DMS53 (cell line): ENCODE data around the gene PXMP2.
"Not testable (repeated sequence)": the region's sequence is repeated elsewhere in the genome, so short reads cannot be mapped to it uniquely, and the experiment has no call there.

Source experiments
- DNase-seq: peaks from one replicate; lab custom pipeline; 2025; lab: John Stamatoyannopoulos, UW

The PXMP2 gene

GRCh38 chr12:132694888-132695287 lies 7.5 kb downstream of the PXMP2 start:
- DNase-seq: not testable (repeated sequence)

GRCh38 chr12:132695431-132695830 lies 8.0 kb downstream of the PXMP2 start:
- DNase-seq: no peak

DNA sequence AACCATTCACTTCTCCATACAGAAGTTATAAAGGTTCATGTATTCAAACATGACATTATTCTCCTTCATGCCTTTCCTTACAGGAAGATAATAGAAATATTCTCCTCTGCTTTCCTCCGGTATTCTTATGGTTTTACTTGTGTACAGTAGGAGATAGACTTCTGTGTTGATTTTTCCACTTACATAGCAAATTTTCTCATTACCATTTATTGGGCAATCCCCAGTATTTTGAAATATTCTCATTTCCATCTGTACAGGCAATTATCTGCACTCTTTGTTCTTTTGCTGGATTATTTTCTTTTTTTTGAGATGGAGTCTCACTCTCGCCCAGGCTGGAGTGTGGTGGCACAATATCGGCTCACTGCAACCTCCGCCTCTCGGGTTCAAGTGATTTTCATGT lies 11.0 kb downstream of the PXMP2 start:
- DNase-seq: no peak

DNA sequence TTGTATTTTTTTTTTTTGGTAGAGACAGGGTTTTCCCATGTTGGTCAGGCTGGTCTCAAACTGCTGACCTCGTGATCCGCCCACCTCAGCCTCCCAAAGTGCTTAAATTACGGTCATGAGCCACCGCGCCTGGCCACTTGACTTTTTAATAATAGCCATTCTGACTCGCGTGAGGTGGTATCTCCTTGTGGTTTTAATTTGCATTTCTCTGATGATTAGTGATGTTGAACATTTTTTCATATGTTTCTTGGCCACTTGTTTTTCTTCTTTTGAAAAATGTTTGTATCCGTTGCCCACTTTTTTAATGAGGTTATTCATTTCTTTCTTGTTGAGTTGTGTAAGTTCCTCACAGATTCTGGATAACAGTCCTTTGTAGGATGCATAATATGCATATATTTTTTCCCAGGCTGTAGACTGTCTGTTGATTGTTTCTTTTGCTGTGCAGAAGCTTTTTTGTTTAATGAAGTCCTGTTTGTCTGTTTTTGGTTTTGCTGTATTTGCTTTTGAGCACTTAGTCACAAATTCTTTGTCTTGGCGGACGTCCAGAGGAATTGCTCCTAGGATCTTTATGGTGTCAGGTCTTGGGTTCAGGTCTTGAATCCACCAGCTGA lies 12.9 kb downstream of the PXMP2 start:
- peak; percentile 60 for DNase-seq

DNA sequence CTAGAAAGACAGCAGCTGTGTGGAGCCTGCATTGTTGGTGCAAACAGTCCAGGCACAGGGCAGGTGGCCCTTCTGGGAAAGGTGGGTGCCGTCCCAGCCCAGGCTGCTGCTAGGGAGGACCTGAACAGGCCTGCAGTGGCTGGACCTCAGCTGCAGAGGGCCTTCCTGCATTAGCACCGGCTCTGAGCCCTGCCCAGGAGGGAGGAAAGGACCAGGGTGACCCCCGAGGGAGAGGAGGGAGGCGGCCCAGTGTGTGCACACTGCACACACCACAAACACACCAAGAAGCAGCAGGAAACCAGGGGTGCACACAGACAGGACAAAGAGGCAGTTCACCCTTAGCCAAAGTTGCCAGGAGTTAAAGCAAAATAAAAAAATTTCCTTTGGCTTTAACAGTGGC lies 15.3 kb downstream of the PXMP2 start:
- no peak for DNase-seq

- no peak for DNase-seq
Observed at GRCh38 chr12:132703641-132704040, 16.3 kb downstream of the PXMP2 start.

DNA sequence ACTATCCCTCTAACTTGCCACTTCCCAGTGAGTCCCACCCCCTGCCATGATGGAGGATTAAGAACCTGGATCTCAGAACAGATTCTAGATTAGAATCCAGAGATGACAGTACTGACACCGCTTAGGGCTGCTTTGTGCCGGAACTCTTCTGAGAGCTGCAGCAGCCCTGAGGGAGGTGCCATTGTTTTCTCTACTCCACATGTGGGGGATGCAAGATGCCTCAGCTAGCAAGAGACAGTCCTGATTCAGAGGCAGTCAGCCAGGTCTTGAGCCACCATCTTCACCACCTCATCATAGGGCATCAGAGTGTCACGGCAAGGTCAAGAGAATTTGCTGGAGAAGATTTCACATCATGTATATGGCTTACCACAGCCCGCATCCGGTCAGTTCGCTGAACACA lies 19.9 kb downstream of the PXMP2 start:
- DNase-seq: no peak

GRCh38 chr12:132708150-132708549 lies 20.8 kb downstream of the PXMP2 start:
- DNase-seq: no peak

DNA sequence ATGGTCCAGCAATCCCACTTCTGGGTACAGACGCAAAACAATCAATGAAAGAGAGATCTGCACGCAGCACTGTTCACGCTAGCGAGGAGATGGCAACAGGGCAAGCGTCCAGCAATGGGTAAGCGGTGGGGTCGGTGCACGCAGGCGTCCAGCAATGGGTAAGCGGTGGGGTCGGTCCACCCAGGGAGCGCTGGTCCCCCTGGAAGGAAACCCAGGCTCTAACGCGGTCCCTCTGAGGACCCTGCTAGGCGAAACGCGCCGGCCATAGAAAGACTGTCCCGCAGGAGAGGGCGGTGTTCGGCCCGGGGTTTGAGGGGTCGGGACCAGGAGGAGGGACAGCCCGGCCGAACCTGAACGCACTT lies 22.6 kb downstream of the PXMP2 start:
- peak; percentile 70 for DNase-seq

DNA sequence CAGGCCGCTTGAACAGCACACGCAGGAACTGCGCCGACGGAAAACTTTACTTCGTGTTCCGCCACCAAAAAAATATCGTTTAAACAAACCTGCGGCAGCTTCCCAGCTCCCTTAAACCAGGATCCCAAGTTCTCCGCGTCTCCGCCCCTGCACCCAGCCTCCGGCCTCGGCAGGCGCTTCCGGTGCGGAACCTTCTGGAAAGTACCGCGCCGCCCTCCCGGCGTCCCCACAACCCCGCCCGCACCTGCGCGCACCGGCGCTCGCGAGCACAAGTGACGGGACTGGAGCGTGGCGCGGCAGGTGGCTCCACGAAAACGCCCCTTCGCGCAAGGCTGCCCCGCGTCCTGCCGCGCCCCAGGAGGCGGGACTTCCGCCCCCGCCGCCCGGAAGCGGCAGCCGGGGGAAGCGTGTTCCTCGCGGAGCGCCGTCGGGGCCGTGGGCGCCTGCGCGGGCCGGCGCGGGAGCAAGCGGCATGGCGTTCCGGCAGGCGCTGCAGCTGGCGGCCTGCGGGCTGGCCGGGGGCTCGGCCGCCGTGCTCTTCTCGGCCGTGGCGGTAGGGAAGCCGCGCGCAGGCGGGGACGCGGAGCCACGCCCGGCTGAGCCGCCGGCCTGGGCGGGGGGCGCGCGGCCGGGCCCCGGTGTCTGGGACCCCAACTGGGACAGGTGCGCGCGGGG lies 23.2 kb downstream of the PXMP2 start, which contains the start of gene PGAM5:
PGAM5 (plus strand) TSS at position 438 of the 675 bp plus-strand sequence; CDS start at position 473, 35 bp downstream.
- DNase-seq: peak; percentile 98

DNA sequence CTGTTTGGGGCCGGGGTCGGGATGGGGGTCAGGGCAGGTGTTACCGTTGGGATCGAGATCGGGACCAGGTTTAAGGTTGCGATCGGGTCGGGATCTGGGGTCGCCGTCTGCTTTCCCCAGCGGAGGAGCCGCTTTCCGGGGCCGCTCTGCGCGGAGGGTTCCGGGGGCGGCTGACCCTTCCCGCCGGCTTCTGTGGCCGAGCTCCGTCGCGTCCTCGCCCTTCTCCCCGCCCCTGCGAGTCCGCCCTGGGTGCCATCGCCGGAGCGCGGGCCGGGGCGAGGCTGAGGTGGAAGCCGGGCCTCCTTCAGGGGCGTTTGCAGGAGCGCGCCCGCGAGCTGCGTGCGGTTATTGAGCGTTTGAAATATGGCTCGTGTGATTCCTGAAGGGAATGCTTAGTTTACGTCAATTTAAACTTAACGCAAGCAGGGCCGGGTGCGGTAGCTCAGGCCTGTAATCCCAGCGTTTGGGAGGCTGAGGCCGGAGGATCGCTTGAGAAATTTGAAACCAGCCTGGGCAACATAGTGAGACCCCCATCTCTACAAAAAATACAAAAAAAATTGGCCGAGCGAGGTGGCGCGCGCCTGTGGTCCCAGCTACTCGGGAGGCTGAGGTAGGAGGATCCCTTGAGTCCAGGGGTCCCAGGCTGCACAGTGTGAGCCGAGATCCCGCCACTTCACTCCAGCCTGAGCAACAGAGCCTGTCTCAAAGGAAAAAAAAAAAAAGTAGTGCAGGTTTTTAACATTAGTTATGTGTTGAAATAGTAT lies 23.9 kb downstream of the PXMP2 start:
- peak; percentile 64 for DNase-seq

- no peak for DNase-seq
Observed at GRCh38 chr12:132713123-132713522, 25.7 kb downstream of the PXMP2 start.

DNA sequence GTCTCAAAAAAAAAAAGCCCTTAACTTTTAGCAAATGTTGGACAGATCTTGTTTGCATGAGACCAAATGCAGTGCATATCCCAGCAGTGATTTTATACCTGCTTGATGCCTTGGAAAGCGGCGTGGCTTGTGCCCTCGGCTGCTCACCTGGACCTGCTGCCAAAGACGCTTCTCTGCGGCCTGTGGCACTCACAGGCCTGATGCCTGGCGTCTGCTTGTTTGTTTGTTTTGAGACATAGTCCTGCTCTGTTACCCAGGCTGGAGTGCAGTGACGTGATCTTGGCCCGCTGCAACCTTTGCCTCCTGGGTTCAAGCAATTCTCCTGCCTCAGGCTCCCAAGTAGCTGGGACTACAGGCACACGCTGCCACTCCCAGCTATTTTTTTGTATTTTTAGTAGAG lies 28.5 kb downstream of the PXMP2 start:
- DNase-seq: no peak

GRCh38 chr12:132716356-132716755 lies 29.0 kb downstream of the PXMP2 start:
- no peak for DNase-seq

GRCh38 chr12:132717011-132717410 lies 29.6 kb downstream of the PXMP2 start:
- DNase-seq: no peak

DNA sequence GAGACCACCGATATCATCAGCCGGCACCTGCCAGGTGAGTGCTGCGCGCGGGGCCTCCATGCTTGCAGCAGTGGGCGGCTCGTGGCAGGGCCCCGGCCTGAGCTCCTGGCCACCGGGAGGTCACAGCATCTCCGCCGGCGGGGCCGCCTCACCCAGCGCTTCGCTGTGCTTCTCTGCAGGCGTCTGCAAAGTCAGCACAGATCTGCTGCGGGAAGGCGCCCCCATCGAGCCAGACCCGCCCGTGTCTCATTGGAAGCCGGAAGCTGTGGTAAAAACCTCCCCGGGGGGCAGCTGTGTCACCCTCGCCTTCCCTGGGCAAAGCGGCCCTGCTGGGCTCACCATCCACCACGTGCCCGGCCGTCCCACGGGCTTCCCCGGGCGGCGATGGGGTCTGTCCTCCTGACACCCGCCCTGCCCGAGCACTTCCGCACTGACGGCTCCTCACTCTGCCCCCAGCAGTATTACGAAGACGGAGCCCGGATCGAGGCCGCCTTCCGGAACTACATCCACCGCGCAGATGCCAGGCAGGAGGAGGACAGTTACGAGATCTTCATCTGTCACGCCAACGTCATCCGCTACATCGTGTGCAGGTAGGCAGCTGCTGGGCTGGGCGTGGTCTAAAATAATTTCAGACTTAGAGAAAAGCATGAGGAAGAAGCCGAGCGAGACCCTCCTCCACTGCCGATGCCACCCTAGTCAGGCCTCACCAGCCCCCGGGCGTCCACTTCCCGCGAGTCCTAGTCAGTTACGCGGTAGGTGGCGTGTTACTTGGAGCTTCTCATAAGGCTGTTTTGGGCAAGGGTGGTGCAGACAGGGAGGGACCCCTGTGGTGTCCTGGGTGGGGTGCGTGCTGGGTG lies 30.4 kb downstream of the PXMP2 start:
- DNase-seq: peak; percentile 35

DNA sequence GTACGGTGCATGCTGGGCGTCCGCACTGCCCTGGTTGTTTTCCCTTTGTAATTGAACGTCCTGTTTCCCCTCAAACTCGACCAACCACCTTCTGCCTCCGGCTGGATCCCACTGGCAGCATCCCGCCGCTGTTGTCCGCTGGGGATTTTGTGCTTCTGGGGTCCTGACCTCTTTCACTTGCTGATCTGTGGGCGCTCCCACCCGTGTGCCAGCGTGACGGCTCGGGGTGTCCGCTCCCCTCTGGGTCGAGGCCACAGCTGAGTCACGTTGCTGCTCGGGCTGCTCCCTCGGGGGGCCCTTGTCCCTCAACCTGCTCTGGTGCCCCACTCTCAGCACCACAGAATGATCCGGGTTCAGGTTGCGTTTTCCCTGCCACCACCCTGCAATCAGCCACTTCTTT lies 31.3 kb downstream of the PXMP2 start:
- DNase-seq: no peak

GRCh38 chr12:132719141-132719953 lies 32.0 kb downstream of the PXMP2 start:
- DNase-seq: no peak

- no peak for DNase-seq
Observed at GRCh38 chr12:132719954-132720324, 32.6 kb downstream of the PXMP2 start.

DNA sequence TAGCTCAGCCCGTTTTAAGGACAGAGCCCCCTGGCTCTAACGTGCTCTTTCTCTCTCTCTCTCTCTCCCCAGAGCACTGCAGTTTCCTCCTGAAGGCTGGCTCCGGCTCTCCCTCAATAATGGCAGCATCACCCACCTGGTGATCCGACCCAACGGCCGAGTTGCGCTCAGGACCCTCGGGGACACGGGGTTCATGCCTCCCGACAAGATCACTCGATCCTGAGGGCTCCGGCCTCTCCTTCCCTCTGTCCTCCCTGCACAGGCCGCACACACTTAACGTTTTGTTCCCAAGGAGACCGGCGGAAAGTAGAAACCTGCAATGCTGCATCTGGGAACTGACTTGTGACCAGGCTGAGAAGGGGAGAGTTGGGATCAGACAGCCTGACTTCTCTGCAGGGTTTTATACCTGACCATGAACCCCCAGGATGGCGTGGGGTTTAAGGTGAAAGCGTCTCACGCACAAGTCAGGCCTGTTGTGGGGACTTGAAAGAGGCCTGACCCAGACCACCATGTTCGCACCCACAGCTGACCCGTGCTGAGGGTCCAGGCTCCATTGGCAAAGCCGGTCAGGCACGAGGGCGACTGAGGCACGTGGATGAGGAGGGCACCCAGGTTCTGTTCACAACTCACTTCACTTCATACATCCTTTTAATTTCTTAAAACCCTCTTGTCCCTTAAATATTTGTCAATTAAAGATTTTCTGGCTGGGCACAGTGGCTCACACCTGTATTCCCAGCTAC lies 33.4 kb downstream of the PXMP2 start:
- no peak for DNase-seq
